ENCODE measurements around the gene STAG3. TPM values are rescaled to one million over a fixed set of nuclear protein-coding genes. Genes with fewer than 3 reads are reported as not detected.
"Not testable (repeated sequence)": the region's sequence is repeated elsewhere in the genome, so short reads cannot be mapped to it uniquely, and the experiment has no call there.

STAG3 gene, protein sequence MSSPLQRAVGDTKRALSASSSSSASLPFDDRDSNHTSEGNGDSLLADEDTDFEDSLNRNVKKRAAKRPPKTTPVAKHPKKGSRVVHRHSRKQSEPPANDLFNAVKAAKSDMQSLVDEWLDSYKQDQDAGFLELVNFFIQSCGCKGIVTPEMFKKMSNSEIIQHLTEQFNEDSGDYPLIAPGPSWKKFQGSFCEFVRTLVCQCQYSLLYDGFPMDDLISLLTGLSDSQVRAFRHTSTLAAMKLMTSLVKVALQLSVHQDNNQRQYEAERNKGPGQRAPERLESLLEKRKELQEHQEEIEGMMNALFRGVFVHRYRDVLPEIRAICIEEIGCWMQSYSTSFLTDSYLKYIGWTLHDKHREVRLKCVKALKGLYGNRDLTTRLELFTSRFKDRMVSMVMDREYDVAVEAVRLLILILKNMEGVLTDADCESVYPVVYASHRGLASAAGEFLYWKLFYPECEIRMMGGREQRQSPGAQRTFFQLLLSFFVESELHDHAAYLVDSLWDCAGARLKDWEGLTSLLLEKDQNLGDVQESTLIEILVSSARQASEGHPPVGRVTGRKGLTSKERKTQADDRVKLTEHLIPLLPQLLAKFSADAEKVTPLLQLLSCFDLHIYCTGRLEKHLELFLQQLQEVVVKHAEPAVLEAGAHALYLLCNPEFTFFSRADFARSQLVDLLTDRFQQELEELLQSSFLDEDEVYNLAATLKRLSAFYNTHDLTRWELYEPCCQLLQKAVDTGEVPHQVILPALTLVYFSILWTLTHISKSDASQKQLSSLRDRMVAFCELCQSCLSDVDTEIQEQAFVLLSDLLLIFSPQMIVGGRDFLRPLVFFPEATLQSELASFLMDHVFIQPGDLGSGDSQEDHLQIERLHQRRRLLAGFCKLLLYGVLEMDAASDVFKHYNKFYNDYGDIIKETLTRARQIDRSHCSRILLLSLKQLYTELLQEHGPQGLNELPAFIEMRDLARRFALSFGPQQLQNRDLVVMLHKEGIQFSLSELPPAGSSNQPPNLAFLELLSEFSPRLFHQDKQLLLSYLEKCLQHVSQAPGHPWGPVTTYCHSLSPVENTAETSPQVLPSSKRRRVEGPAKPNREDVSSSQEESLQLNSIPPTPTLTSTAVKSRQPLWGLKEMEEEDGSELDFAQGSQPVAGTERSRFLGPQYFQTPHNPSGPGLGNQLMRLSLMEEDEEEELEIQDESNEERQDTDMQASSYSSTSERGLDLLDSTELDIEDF
- 1.9 TPM for total RNA-seq (ENCODE audit: unreplicated experiment)
- long read RNA-seq = 0 reads

DNA sequence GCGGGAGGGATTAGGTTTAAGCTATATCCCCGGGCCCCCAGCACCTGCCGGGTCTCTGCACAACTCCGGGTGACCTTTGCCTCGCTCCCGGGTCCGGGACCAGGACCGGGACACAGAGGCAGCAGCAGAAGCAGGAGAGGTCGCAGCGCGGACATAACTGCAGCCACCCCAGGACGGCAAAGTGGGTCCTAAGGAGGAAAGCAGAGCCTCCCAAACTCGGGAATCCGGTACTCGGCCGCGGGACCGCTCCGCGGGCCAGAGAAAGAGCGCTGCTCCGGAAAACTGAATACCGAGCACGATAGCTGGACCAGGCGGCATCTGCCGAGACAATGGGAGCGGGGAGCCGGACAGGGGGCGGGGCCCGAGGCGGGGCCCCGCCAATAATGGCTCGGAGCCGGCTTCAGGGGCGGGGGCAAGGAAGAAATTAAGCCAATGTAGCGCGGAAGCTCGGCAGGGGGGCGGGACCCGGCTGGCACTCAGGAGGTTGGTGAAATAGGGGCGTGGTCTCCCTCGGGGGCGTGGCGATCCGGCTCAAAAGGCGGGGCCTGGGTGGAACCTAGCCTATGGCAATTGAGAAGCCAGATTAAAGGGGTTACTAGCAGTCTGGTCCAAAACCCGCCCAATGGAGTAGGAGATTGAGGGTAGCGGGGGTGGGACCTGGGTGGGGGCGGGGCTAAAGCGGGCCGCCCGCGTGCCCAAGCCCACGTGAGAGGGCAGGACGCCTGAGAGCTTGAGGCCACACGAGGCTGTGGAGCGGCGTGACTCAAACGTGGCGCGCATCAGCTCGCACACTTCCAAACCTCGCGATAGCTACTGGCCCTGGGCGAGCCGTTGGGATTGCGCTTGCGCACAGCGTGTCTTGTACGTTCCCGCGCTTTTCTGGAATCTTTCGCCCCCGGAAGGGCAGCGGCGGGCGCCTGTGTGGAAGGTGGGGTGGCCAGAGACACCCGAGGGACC, at the start of gene STAG3, which contains the start of gene GPC2:
Gene STAG3, plus strand, starts transcription at position 874 of the 957 bp plus-strand sequence. CDS start 2,639 bp downstream, outside the sequence.
Gene GPC2, minus strand, starts transcription at position 337 of the 957 bp plus-strand sequence. Its CDS starts 182 bp downstream, at position 155.
- Mint-ChIP-seq H3K4me3 (ENCODE audit: unreplicated experiment) (peak within 1 kb of the TSS; percentile 91), H3K4me1 (ENCODE audit: unreplicated experiment) (peaks cover 30% of the 10 kb centered on the region), H3K27ac (ENCODE audit: unreplicated experiment) (peak within 1 kb of the TSS; percentile 75), H3K27me3 (ENCODE audit: unreplicated experiment) (peaks cover 16% of the 10 kb centered on the region), H3K9me3 (ENCODE audit: unreplicated experiment) (no peaks in the 10 kb centered on the region), H3K36me3 (ENCODE audit: low read depth, unreplicated experiment) (peaks cover 16% of the 10 kb centered on the region)
- TF ChIP-seq, protein P1, sequence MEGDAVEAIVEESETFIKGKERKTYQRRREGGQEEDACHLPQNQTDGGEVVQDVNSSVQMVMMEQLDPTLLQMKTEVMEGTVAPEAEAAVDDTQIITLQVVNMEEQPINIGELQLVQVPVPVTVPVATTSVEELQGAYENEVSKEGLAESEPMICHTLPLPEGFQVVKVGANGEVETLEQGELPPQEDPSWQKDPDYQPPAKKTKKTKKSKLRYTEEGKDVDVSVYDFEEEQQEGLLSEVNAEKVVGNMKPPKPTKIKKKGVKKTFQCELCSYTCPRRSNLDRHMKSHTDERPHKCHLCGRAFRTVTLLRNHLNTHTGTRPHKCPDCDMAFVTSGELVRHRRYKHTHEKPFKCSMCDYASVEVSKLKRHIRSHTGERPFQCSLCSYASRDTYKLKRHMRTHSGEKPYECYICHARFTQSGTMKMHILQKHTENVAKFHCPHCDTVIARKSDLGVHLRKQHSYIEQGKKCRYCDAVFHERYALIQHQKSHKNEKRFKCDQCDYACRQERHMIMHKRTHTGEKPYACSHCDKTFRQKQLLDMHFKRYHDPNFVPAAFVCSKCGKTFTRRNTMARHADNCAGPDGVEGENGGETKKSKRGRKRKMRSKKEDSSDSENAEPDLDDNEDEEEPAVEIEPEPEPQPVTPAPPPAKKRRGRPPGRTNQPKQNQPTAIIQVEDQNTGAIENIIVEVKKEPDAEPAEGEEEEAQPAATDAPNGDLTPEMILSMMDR (IDR thresholded peaks at IDR 0.05; ENCODE audit: unreplicated experiment) = no peak
- DNase-seq (ENCODE audit: low spot score) = peak; percentile 98

DNA sequence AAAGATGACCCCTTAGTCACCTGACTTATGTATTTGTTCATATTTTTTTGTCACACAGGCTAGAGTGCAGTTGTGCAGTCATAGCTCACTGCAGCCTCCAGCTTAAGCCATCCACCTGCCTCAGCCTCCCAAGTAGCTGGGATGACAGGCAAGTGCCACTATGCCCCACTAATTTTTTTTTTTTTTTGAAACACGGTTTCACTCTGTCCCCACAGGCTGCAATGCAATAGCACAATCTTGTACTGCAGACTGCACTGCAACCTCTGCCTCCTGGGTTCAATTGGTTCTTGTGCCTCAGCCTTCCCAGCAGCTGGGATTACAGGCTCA, 49.1 kb upstream of the STAG3 start:
- TF ChIP-seq, protein P1 (IDR thresholded peaks at IDR 0.05; ENCODE audit: unreplicated experiment) = no peak
- DNase-seq (ENCODE audit: low spot score) = no peak
- Mint-ChIP-seq H3K27me3 (ENCODE audit: unreplicated experiment) (peaks cover 2% of the 10 kb centered on the region), H3K9me3 (ENCODE audit: unreplicated experiment) (no peaks in the 10 kb centered on the region), H3K4me3 (ENCODE audit: unreplicated experiment) (peak overlapping the region; percentile 85), H3K4me1 (ENCODE audit: unreplicated experiment) (peaks cover 22% of the 10 kb centered on the region), H3K36me3 (ENCODE audit: low read depth, unreplicated experiment) (peaks cover 5% of the 10 kb centered on the region), H3K27ac (ENCODE audit: unreplicated experiment) (no peak overlapping the region)

DNA sequence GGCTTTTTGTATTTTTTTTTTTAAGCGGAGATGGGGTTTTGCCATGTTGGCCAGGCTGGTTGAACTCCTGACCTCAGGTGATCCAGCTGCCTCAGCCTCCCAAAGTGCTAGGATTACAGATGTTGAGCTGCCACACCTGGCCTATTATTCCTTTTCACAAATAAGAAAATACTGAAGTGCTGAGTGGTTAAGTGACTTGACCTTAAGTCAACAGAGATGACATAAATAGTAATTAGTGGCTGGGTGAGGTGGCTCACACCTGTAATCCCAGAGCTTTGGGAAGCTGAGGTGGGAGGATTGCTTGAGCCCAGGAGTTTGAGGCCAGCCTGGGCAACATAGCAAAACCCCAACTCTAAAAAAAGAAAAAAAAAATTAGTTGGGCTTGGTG, 47.5 kb upstream of the STAG3 start:
- H3K4me3 Mint-ChIP-seq (ENCODE audit: unreplicated experiment); DNase-seq (ENCODE audit: low spot score); H3K9me3 Mint-ChIP-seq (ENCODE audit: unreplicated experiment); H3K36me3 Mint-ChIP-seq (ENCODE audit: low read depth, unreplicated experiment); H3K27ac Mint-ChIP-seq (ENCODE audit: unreplicated experiment); H3K27me3 Mint-ChIP-seq (ENCODE audit: unreplicated experiment): not testable (repeated sequence)
- peaks cover 11% of the 10 kb centered on the region for H3K4me1 Mint-ChIP-seq (ENCODE audit: unreplicated experiment)

DNA sequence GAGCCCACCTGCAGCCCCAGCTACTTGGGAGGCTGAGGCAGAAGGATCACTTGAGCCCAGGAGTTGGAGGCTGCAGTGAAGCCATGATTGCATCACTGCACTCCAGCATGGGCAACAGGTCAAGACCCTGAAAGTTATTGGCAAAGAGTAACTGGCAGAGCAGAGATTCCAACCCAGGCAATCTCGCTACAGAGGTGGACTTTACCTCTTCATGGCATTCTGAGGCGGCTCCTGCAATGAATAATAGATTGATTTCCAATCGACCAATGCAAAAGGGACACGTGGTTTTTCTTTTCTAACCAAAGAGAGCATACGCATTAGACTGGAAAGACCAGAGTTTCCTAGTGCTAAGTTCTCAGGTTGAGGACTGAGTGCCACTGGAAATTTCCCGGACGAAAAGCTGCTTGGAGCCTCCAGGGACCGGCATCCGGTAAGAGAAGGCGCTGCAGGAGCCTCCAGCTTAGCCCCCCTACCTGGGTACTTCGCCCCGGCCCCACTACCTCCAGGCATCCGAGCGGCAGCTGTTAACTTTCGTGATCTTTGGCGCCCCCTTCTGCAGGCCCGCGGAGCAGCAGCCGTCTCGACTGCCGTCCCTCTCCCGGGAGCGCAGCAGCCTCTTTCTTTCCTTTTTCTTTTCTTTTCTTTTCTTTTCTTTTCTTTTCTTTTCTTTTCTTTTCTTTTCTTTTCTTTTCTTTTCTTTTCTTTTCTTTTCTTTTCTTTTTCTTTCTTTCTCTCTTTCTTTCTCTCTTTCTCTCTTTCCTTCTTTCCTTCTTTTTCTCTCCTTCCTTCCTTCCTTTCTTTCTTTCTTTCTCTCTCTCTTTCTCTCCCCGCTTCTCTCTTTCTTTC, 46.9 kb upstream of the STAG3 start:
- H3K36me3 Mint-ChIP-seq (ENCODE audit: low read depth, unreplicated experiment) = no peaks in the 10 kb centered on the region
- H3K4me1 Mint-ChIP-seq (ENCODE audit: unreplicated experiment) = peaks cover 11% of the 10 kb centered on the region
- no peak overlapping the region for H3K4me3 Mint-ChIP-seq (ENCODE audit: unreplicated experiment)
- TF ChIP-seq, protein P1 (IDR thresholded peaks at IDR 0.05; ENCODE audit: unreplicated experiment) = peak; percentile 92
- no peak overlapping the region for H3K27ac Mint-ChIP-seq (ENCODE audit: unreplicated experiment)
- peak; percentile 90 for DNase-seq (ENCODE audit: low spot score)
- H3K9me3 Mint-ChIP-seq (ENCODE audit: unreplicated experiment) = no peaks in the 10 kb centered on the region
- no peaks in the 10 kb centered on the region for H3K27me3 Mint-ChIP-seq (ENCODE audit: unreplicated experiment)
